Small intestine (tissue), 7 donors: Measurements from ENCODE around the gene CYB561. TPM values are rescaled to one million over a fixed set of nuclear protein-coding genes. Genes with fewer than 3 reads are reported as not detected.

Source experiments
- DNase-seq, 2 donors: peaks; one replicate each; pipeline versions ENCODE4 v3.0.0 to v3.0.0-alpha.2; 2013
- FAIRE-seq: peaks from 2 replicates; lab custom pipeline; 2012; peaks lifted over from hg19 to GRCh38; lab: Jason Lieb, UNC
- H3K27ac ChIP-seq, 3 donors: one replicate each; pipeline ENCODE4 v1.5.1; 2013; ENCODE audit warnings: low read length in 2 of 3, mild to moderate bottlenecking in 2 of 3, control low read depth in 1 of 3, inconsistent platforms in 1 of 3, low read depth in 1 of 3, moderate library complexity in 1 of 3
- H3K27me3 ChIP-seq, 3 donors: one replicate each; pipeline ENCODE4 v1.6.1; 2013; ENCODE audit warnings: low read length in 3 of 3, inconsistent platforms in 1 of 3; ENCODE audit not compliant: control insufficient read depth in 3 of 3, insufficient read depth in 3 of 3
- H3K36me3 ChIP-seq, 3 donors: one replicate each; pipeline ENCODE4 v1.6.1; 2013; ENCODE audit warnings: low read length in 3 of 3, inconsistent platforms in 1 of 3, low read depth in 1 of 3, mild to moderate bottlenecking in 1 of 3, moderate library complexity in 1 of 3; ENCODE audit not compliant: control insufficient read depth in 3 of 3, insufficient read depth in 2 of 3
- H3K4me1 ChIP-seq, 3 donors: one replicate each; pipeline ENCODE4 v1.6.1; 2013; ENCODE audit warnings: low read length in 2 of 3, inconsistent platforms in 1 of 3, low read depth in 1 of 3, mild to moderate bottlenecking in 1 of 3, moderate library complexity in 1 of 3; ENCODE audit not compliant: control insufficient read depth in 3 of 3, insufficient read depth in 2 of 3
- H3K4me3 ChIP-seq, 3 donors: one replicate each; pipeline ENCODE4 v1.5.1; 2013; ENCODE audit warnings: low read length in 3 of 3, control low read depth in 1 of 3, inconsistent platforms in 1 of 3, low read depth in 1 of 3, mild to moderate bottlenecking in 1 of 3, moderate library complexity in 1 of 3
- H3K9me3 ChIP-seq, 2 donors: one replicate each; pipeline ENCODE4 v1.6.1; 2013; ENCODE audit warnings: low read depth in 1 of 2, low read length in 1 of 2; ENCODE audit not compliant: control insufficient read depth in 2 of 2, insufficient read depth in 1 of 2
- WGBS, 3 donors: extraction: QIAGEN DNeasy Blood & Tissue Kit; methylation state at CpG; one replicate each; pipeline ENCODE4 v1.1.7; 2013; 5-methylcytosine and 5-hydroxymethylcytosine counted together
- polyA plus RNA-seq, 4 donors: library from polyadenylated mRNA; stranded (reverse) in 3 of 4; unstranded in 1 of 4; fragments of 200-250 nt in 3 of 4; fragments of 120-200 nt in 1 of 4; gene quantifications; one replicate each; pipeline versions ENCODE4 v1.2.1 to v1.2.3, GENCODE V29; 2013
- donor health status: healthy with polysubstance abuse.
- donor health status: control.
- donor health status: control.
- donor health status: Bipolar disorder and iron deficiency.
- donor health status: healthy.

CYB561 gene
- polyA plus RNA-seq, 4 donors, result 18.4 to 60.2 (median 34.3) TPM

DNA sequence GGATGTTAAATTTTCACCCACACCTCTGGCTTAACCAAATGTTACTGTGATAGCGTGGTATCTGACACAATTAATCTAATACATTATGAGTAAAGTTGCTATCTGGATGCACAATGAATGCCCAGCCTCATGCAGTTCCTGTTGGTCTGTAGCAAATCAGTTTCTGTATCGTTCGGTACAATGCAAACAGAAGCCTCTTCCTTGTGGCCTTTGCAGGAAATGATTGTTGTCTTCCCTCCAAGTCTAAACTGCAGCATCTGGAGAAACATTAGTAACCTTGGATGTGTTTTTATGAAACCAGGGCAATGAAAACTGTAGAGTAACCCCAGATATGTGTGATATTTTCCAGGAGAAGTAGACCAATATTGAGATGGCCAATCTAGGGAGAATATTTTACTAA lies 46.8 kb downstream of the CYB561 start:
- Histone ChIP-seq H3K9me3 (no peaks in the 10 kb centered on the region), H3K27ac (peak overlapping the region in 1 of 3 donors; percentile 2), H3K27me3 (no peaks in the 10 kb centered on the region), H3K36me3 (peaks cover 0 to 3% (median 0%) of the 10 kb centered on the region in 3 donors), H3K4me1 (peaks cover 0 to 3% (median 0%) of the 10 kb centered on the region in 3 donors), H3K4me3 (no peak overlapping the region)
- 16 to 32% (median 17%) methylated on average over 3 of the region's 3 CpGs for WGBS, 3 donors
- no peak for FAIRE-seq
- peak; percentile 14 to 16 for DNase-seq

DNA sequence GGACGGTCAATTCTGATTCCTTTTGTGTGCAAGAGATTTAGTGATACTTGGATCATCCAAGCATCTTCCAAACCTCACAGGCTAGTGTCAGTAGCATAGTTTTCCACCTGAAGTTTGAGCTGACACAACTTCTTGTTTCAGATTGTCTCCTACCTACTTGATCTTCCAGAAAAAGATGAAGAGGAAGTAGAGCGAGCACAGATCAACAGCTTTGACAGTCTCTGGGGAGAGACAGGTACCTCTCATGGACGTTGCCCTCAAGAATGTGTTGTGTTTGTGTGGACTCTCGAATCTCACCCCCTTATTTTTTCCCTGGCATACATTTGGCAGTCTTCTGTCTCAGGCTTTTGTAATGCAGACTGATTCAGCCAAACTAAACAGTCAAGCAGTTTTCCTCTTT lies 47.4 kb downstream of the CYB561 start:
- FAIRE-seq (no peak), DNase-seq (no peak)
- H3K4me1 ChIP-seq, result peaks cover 0 to 3% (median 0%) of the 10 kb centered on the region in 3 donors
- H3K9me3 ChIP-seq, result no peaks in the 10 kb centered on the region
- no peak overlapping the region for H3K4me3 ChIP-seq
- H3K27ac ChIP-seq, result peak overlapping the region in 1 of 3 donors; percentile 17
- WGBS, 3 donors, result 55 to 73% (median 71%) methylated on average over 4 of the region's 4 CpGs
- H3K36me3 ChIP-seq, result peaks cover 0 to 3% (median 0%) of the 10 kb centered on the region in 3 donors
- no peaks in the 10 kb centered on the region for H3K27me3 ChIP-seq

DNA sequence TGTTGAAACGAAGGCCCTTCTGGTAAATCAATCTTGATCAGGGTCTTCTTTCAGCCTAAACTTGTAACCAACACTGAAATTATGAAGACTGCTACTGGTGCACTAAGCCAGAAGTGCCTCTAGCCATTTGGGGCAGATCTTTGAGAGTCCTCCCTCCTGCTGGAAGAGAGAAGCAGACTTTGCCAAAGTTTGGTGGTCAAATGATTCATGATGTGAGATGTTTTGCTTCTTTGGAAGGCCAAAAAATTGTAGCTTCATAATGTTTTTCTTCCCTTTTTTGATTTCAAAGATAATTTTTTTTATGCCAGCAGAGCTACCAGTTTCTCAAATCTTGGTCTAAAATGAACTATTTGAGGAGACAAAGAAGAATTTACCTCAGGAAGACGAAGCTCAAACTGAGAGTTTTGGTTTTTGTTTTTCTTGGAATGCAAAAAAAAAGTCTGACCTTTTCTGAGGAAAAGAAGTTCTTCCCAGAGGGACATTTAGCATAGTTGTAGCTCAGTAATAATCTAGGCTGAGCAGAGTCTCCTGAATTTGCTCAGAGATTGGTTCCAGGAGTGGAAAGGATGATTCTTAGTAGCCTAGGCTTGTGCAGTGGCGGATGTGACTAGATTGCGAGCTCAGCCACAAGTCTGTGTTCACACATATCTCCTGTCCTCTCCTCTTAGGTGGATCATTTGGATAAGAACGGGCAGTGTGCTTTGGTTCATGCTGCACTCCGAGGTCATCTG lies 50.9 kb downstream of the CYB561 start:
- no peaks in the 10 kb centered on the region for H3K9me3 ChIP-seq
- DNase-seq (no peak), FAIRE-seq (no peak)
- no peak overlapping the region for H3K4me3 ChIP-seq
- peaks cover 0 to 7% (median 0%) of the 10 kb centered on the region in 3 donors for H3K36me3 ChIP-seq
- no peaks in the 10 kb centered on the region for H3K27me3 ChIP-seq
- peaks cover 0 to 3% (median 0%) of the 10 kb centered on the region in 3 donors for H3K4me1 ChIP-seq
- no peak overlapping the region for H3K27ac ChIP-seq
- 78 to 88% (median 80%) methylated on average over 6 of the region's 6 CpGs for WGBS, 3 donors

DNA sequence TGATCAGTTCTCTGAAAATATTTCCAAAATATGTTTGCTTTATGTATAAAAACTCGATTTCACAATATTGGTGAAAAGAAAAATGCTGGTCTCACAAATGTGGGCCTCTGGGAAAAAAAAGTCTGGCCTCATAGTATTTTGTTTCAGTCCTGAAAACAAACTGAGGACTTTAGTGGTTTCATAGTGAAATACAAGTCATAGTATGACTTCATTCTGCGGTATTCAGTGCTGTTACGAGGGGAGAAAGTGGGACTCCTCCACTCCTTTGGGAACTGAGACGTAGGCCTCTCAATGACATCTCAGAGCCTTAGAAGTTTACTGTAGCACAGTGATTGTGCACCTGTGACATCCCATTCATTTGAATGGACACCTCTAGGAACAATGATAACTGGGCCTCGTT lies 56.0 kb downstream of the CYB561 start:
- no peak overlapping the region for H3K27ac ChIP-seq
- DNase-seq (no peak), FAIRE-seq (no peak)
- H3K9me3 ChIP-seq, result no peaks in the 10 kb centered on the region
- no peak overlapping the region for H3K4me3 ChIP-seq
- peaks cover 0 to 11% (median 0%) of the 10 kb centered on the region in 3 donors for H3K36me3 ChIP-seq
- H3K4me1 ChIP-seq, result no peaks in the 10 kb centered on the region
- no peaks in the 10 kb centered on the region for H3K27me3 ChIP-seq
- 88 to 94% (median 92%) methylated on average over 5 of the region's 5 CpGs for WGBS, 3 donors

DNA sequence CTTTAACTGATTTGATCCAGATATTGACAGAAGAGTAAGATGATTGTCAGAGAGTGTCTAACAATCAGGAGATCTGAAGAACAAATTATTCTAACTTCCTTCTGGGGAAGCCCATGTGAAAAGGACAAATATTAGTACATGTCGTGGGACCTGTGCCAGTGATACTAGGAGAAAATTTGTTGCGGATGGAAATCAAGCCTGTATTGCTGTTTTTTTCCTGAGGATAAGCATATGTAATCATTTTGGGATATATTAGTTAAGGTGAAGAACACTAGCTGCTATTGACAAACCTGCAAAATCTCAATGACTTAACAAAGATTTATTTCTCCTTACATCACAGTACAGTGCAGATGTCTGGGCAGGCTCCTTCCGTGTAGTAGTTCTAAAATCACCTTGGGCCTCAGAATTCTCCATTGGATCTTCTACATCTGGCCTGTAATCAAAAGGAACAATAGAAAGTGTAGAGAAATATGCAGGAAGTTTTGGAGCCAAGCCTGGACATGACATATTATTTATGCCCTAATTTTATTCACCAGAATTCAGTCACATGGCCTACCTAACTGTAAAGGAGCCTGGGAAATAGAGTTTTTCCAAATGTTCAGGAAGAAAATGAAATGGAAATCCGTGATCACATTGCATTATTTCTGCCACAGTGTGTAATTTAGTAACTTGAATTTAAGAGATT lies 58.3 kb downstream of the CYB561 start:
- H3K4me3 ChIP-seq, result no peak overlapping the region
- DNase-seq, result no peak
- no peak for FAIRE-seq
- no peak overlapping the region for H3K27ac ChIP-seq
- H3K9me3 ChIP-seq, result no peaks in the 10 kb centered on the region
- peaks cover 0 to 11% (median 0%) of the 10 kb centered on the region in 3 donors for H3K36me3 ChIP-seq
- no peaks in the 10 kb centered on the region for H3K27me3 ChIP-seq
- 88 to 90% (median 90%) methylated on average over 4 of the region's 4 CpGs for WGBS, 3 donors
- H3K4me1 ChIP-seq, result no peaks in the 10 kb centered on the region

DNA sequence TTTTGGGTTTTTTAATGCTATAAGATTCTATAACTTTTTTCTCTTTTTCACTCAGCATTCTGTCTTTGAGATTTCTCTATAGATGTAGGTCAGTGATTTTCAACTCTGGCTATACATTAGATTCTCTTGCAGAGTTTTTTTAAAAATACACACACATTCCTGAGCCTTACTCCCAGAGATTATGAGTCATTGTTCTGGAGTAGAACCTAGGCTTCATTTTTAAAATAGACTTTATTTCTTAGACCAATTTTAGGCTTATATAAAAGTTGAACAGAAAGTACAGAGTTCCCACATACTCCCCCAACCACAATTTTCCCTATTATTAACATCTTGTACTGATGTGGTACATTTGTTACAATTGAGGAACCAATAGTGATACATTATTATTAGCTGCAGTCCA lies 63.3 kb downstream of the CYB561 start:
- DNase-seq (no peak), FAIRE-seq (no peak)
- H3K27ac ChIP-seq, result no peak overlapping the region
- no peaks in the 10 kb centered on the region for H3K36me3 ChIP-seq
- no peaks in the 10 kb centered on the region for H3K4me1 ChIP-seq
- no peaks in the 10 kb centered on the region for H3K9me3 ChIP-seq
- H3K4me3 ChIP-seq, result no peak overlapping the region
- no peaks in the 10 kb centered on the region for H3K27me3 ChIP-seq

Other genes with a start within 250 kb of the CYB561 start
- 100 to 1,000 TPM in 3 of 4 donors, 10 to 100 TPM in 1; 49.6 to 216 (median 161) TPM for gene ACE, start 30.8 kb upstream of the CYB561 start, polyA plus RNA-seq
- gene KCNH6, start 77.1 kb upstream of the CYB561 start, polyA plus RNA-seq, result 1 to 10 TPM in 2 of 4 donors, under 1 TPM in 2; 0.43 to 8.0 (median 0.76) TPM
- 10 to 100 TPM; 18.4 to 87.6 (median 27.7) TPM for gene DCAF7, start 104.2 kb upstream of the CYB561 start, polyA plus RNA-seq
- 10 to 100 TPM; 24.1 to 48.8 (median 32.5) TPM for gene TACO1, start 154.6 kb upstream of the CYB561 start, polyA plus RNA-seq
- 10 to 100 TPM in 3 of 4 donors, 1 to 10 TPM in 1; 8.1 to 17.1 (median 11.1) TPM for gene MAP3K3, start 176.1 kb upstream of the CYB561 start, polyA plus RNA-seq